CD4-positive, alpha-beta T cell treated with Interferon alpha-2 for 1 hour (primary cell): ENCODE data around the gene SLITRK2.

Experiments
- DNase-seq, 2 donors: peaks; one replicate each; pipeline ENCODE4 v3.0.0-alpha.2; 2020 to 2022

SLITRK2 gene

DNA sequence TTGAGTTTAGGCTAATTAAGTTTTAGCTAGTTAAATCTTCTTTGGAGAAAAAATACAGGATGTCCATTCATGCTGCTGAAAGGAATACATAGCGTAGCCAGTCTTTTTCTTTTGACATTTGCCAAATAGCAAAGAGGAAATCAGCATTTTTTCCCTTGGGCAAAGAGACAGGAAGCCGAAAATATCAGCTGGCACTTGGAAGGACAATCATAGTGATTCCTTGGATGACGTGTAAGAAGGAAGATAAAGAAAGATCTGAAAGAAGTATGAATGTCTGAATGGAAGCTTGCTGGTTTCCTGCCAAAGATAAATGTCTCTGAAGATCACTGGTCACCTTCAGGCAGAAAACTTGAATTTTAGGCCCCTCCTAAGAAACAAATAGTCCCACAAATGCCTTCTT, 44.2 kb downstream of the SLITRK2 start:
- DNase-seq, result no peak

DNA sequence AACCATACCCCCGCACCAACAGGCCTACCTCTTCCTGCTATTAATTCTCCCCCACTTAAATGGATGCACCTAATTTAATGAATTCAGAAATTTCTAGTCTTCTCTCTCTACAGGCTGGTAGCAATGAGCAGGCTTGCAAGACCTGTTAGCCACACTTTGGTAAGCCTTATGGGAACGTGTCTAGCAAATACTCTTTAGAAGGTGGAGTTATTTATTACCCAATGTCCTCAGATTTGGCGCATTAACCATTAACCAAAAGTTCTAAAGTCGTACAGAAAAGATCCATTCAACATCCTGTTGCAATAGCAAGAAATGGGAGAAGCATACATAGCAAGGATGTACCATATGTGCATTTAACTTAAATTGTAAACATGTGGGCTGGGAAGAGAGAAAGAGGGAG, 47.5 kb downstream of the SLITRK2 start:
- DNase-seq, result no peak
